GM20431 (cell line): ENCODE measurements around the gene MCF2.

ENCODE experiments used
- in situ Hi-C: fragments of 300-500 bp; cut with MseI, MboI; formaldehyde crosslinking; loops from one replicate; pipeline ENCODE4 v1.15.0; 2020; ENCODE audit warnings: low sequenced_read_pairs; ENCODE audit not compliant: unreplicated experiment

Gene MCF2

DNA sequence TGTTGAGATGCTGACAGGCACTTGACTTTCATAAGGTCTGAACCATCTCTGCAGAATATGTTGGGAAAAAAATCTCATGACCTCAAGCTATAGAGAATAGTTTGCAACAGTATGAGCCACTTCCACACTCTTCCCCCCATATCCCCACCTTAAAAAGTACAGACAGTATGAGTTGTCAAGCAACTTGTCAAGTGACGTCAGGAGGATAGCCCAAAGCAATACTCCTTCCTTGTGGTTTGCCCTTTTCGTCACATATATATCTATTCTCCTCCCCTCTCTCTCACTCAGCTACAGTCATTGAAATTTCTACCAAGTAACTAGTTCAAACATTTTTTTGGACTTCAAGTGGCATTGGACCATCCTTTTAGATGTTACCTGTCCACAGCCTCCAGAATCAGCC lies 67.7 kb downstream of the MCF2 start:
- in situ Hi-C loops: no loop called here

DNA sequence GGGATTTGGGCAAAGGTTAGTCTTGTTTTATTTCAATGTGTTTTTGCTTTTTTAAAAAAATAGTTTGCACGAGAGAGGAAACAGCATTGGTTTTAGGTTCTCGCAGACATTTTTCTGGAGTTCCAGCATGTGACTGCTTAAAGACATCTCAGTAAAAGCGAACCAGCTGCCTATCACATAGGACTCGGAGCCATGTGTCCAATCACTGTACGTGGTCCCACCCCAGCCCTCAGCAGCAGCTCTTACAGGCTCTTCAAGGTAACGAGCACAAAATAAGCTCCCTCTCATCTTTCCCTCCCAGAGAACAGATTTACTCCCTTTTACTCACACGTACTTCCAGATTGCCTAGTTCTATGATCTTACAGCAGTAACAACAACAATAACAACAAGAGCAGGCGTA lies 68.7 kb downstream of the MCF2 start:
- in situ Hi-C loops: no loop called here

DNA sequence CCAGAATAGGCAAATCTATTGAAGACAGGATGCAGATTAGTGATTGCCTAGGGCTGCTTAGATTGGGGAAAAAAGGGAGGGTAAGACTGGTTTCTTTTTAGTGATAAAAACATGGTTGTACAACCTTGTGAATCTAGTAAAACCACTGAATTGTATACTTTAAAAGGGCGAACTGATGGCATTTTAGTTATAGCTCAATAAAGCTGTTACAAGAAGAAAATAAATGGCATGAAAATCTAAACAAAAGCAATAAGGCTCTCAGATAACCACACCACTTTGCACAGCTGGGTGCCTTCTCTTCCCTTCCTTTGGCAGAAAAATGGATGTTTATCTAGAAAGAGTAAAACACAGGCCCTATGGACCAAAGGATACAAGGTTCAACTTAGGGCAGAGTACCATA lies 107.9 kb downstream of the MCF2 start:
- in situ Hi-C loops: no loop called here

DNA sequence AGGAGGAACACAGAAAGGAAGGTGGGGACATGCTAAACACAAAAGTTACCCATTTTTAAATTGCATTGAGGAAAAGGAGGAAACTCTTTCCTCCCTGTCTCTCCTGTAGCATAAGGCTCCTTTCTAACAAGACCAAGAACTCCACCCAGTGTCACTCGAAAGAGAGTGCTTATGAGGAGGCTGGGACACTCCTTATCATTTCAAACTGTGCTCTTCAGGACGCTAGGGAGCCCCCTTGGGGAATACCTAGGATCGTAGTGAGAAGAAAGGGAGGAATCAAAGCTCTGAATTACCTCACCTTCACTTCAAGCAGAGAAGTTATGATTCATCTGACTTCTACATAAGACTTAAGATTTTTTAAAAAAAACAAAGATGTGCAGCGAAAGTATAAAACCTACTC lies 111.9 kb downstream of the MCF2 start:
- in situ Hi-C loops: no loop called here

DNA sequence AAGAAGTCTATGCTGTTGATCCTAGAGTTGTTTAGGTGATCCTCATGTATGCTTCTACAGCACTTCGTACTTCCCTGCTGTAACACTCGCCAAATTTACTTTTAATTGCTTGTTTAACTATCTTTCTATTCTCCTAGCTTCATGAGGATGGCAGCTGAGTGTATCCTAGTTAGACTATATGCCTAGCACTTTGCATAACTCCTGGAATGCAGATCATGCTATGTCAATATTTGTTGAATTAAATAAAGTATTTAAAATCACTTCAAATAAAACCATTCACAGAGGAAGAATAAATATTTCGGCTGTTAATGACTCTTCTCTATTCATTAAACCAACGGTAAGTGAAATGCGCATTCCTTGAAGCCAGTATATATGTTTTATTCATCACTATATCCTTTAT lies 122.4 kb downstream of the MCF2 start:
- in situ Hi-C loops: no loop called here

DNA sequence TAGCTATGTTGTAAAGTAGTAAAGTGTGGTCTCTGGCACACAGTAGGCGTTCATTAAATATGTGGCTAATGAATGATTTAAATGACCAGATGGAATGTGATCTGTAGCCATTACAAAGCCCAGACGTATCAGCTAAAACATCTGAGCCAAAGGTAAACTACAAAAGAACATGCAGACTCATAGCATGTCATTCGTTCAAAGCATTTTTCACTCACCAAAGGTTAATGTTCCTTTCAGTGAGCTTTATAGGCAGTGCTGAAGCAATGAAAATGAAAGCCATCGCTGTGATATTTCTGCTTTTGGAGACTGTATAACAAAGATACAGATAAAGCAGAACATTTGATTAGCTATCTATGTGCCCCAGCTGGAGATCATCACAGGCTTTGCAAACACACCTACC lies 126.9 kb downstream of the MCF2 start:
- in situ Hi-C loops: no loop called here

DNA sequence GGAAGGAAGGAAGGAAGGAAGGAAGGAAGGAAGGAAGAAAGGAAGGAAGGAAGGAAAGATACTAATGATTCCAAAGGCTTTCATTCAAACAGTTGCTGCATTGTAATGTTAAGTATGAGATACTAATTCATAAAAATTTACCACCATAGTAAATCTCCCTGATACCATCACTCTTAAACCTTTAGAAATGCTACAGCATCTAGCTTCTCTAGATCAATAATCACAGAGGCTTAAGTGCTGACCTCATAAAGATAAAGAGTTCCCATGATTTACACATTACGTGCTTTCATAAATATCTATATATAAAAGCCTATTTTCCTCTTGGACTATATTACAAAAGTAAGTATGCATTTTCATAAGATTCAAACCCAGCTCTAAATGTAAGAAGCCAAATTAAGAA lies 141.0 kb downstream of the MCF2 start:
- in situ Hi-C loops: no loop called here

DNA sequence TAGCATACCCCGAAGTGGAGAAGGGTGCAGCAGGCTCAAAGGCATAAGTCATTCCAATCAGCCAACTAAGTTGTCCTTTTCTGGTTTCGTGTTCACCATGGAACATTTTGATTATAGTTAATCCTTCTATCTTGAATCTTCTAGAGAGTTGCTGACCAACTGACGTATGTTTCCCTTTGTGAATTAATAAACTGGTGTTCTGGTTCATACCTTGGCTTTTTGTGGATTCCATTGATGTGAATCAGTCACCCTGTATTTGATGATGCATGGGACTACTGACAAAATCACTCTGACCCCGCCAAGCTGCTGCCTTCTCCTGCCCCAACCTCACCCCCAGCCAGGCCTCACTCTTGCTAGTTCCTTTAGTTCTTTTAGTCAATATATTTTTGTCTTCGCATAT lies 144.7 kb downstream of the MCF2 start:
- in situ Hi-C loops: no loop called here

DNA sequence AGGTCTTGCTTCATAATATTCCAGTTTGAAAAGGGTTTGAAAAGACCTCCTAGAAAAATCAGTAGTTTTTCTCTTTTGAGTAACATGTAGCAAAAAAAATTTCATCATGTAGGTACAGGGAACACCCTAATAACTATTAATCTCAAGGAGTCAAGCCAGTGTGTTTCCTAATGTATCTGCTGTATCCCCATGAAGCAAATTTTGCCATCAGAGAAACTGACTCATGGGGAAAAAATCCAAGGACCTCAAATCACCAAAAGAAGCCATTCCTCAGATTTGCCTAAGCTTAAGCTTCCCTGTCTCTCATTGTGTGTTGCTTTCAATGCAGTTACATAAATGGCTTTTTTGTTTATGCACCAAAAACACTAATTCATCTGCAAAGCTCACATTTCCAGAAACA lies 147.7 kb downstream of the MCF2 start:
- in situ Hi-C loops: no loop called here

DNA sequence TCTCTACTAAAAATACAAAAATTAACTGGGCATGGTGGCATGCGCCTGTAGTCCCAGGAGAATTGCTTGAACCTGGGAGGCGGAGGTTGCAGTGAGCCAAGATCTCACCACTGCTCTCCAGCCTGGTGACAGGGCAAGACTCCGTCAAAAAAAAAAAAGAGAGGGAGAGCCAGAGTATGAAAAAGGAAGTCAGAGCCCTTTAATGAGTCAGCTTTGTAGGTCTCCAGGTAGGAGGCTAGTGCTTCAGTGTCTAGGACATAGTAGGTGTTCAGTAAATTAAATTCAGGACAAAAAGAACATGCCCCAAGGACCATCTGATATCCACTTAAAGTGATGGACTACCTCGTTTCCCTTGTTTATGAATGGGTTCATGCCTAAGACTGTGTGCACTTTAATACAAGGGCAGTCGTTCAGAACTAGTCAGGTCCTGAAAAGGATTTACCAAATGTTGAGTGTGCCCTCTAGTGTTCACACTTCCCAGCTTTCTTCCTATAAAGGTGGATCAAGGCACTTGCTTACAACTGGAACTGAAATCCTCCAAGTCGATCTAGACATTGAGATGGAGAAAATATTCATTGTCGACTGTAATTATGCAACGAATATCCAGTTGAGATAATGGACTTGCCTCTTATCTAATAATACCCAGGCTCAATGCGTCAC lies 148.5 kb downstream of the MCF2 start:
- in situ Hi-C loops: no loop called here

DNA sequence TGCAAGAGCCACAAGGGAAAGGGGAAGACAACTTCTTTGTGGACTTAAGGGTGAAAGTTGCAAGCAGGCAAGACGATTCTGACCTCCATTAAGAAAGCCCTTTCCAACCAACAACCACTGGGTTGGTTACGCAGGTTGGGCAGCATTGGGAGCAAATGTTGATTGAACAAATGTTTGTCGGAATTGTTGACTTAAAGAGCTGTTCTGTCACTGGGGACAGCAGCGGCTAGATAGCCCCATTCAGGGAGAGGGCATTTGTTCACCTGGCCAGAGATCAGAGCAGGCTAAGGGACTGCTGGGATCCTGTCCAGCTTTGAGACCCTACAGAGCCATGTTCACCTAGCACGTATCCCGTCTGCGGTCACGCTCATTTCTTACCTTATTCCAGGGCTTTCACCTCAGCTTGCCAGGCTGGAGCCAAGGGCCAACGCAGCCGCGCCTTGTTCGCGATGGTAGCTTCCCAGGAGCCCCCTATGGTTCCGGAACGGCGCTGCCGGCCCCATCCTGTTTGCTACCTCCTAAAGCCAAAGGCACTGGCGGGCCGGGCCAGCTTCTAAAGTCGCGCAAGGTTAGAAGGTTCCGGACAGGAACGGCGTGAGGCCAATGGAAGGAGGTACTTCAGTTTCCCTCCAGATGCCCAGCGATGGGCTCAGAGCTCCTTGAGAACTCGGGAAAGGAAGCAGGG lies 152.8 kb downstream of the MCF2 start:
- in situ Hi-C loops: no loop called here

DNA sequence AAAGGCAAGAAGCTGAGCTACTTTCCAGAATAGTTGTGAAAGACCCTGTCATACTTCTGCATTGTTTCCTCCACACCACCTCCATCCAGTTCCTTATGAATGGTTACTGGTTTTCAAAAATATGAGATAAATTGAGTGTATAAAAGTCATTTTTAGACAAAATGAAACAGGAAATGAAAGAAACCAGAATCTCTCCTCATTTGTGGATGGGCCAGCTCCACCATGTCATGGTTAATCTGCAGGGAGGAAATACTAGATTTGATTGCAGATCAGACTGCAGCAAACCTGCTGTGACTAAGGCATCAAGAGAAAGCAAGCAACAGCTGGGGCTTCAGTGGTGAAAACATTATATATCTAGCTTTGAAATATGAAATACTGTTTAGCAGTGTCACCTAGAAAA lies 153.6 kb downstream of the MCF2 start:
- in situ Hi-C loops: no loop called here

DNA sequence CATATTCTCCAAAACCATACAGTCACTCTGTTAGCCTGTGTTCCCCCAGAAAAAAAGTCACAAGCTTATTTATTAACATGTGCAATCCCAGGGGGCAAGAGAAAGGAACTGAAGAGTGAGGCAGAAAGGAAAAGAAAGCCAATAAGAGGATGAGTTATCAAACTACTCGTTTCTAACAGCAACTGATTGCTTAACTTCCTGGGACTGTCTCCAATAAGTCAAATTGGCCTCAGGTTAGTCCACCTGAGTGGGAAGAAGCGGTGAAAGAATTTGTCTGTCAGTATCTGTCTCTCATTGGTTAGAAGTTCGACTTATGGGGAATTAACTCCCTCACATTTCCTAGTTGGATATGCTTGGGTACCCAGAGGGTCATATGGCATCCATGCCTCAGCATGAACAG lies 163.4 kb downstream of the MCF2 start:
- in situ Hi-C loops: no loop called here

DNA sequence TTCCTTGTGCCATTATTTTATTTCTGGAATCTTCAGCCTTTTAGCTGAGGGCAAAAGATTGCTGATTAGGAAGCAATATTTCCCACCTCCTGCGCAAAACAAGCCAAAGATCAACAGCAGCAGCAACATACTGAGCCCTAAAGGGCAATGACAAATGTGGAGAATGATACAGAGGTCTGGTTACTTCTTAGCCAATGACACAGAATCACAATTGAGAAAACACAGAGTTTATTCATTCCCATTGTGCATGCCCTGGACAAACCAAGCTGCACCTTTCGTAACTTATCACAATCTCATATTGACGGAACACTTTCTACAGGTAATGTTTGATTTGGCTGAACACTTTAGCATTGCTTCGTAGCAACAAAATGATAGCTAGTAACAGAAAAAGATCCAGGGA lies 164.0 kb downstream of the MCF2 start:
- in situ Hi-C loops: no loop called here

DNA sequence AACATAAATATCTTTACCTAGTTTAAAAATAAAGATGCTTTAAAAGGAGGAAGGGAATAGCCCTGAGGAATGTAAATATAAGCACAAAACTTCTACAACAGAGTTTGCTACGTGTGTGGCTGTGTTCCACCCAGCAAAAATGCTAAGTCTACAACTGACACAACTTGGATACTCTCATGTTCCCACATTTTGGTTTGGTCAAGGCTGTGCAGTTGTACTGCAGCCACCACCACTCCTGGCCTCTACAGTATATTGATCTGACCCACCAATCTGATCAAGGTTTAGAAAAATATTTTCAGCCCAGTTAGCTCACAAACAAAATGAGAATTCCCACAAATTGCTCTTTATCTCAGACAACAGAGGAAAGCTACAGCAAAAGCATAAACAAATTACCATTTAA lies 165.3 kb downstream of the MCF2 start:
- in situ Hi-C loops: no loop called here

DNA sequence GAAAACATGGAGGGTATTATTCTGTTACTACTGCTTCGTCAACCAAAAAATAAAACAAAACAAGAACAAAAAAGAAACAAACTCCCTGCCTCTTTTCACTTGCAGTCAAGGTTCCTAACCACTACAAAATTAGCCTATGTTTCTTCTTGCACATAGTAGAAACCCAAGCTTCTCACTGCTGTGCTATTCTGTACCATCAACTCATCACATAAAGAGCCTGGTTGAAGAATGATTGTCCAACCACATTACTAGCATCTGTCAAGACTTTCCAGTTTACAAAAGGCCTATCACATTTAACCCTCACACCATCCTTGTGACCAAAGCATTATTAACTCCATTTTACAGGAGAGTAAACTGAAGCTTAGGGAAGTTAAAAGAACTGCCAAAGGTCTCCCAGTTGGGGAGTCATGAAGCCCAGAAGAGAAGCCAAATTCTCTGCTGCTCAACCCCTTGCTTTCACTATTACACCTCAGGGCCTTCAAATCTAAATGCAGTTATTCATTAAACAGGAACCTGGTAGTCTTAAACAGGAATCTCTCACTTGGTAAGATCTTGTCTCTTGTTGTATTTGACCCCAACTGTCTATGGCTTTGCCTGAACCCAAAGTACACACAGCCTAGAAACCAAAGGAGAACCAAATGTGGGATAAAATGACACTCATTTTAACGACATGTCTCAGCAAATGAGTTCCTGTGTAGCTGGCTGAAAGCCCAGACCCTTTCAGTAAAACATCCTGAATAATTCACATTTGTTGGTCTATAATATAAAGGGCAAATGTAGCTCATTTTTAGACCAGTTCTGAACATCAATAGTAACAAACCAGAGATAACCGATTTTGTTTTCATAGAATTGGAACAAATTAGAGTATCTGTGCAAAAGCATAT lies 168.8 kb downstream of the MCF2 start:
- in situ Hi-C loops: no loop called here

DNA sequence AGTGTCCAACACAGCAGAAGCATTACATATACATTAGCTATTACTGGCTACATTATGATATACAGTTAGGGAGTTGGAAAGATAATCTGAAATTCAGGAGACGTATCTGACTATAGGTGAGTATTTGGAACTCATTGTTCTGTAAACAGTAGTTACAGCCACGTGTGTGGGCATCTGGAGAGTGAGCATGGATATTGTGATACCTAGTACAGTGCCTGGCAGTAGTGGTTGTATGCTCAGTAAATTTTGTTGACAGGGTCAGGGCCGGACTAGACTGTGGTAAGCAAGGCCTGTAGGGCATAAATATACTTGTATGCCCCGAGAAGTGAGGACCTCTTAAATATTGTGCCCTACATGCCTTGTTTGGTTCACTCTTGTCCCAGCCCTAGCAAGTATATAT lies 174.5 kb downstream of the MCF2 start:
- in situ Hi-C loops: no loop called here

DNA sequence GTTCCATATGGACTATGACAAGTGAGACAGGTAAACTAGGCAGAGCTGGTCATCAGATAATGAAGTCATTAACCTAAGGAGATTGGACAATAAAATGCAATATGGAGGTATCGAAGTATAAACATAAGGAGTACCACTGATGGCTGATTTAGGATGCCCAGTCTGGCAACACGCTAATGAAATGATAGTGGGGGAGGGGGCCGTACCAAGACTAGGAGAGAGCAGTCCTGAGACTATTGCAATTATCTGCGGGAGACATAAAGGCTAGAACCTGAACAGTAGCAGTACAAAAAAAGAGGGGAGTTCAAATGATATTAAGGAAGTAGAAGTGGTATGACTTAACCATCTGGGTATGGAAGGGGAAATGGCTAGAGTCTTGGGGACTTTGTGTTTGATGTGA lies 175.1 kb downstream of the MCF2 start:
- in situ Hi-C loops: no loop called here
